ENCODE data around the gene CCDC81.
"Not testable (repeated sequence)": the region's sequence is repeated elsewhere in the genome, so short reads cannot be mapped to it uniquely, and the experiment has no call there.

The CCDC81 gene

DNA sequence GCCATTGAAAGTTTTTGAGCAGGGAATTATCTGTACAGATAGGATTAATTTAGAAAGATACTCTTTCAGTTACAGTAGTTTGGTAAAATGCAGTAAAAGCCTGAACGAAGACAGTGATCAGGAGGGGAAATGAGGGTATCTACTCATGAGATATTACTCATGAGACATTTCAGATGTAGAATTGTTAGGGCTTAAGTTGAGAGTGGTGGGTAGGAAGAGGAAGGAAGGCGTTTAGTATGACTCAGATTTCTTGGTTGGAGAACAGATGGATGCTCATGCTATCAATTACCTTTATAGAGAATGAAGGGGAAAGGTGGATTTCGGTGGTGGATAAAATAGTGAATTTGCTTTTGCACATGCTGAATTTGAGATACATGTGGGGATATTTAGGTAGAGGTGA lies 15.8 kb downstream of the CCDC81 start:
- DNase-seq = no peak

DNA sequence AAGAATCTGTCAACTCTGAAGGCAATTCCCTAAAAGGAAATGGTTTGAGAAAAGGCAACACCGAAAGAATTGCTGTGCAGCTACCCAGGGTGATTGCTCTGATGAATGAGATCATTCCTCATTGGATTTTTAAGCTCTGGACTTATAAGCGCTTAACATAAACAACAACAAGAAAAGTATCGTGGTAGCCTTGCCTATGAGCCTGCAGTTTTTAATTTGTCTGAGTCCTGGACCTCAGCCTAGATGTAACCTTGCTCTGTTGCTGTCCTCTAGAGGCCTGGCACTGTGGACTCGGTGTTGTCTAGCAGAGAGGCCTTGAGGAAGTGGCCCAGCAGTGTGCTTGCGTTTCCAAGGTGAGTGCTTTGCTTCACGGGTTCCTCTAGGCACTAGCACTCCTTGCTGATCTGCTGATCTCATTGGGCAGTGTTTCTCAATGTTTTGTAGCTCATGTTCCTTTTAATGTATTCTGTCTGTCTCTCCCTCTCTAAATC lies 20.4 kb downstream of the CCDC81 start:
- peak; percentile 82 for DNase-seq

DNA sequence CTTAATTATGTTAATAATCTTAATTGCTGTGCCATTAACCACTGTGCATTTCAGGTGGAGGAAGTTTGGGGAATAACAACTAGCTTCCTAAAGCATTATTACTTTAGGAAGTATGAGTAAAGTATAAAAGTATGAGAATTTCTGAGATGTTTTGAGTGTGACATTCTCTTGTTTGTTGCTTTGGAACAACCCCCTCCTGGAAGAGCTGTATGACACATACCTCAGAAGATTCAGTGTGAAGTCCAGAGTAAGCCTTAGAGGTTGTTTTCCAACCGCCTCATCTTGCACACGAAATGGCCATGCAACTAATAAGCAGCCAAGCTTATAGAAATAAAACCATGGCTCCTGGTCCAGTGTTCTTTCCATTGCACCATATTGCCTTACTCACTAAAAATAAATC lies 21.7 kb downstream of the CCDC81 start:
- DNase-seq = no peak

DNA sequence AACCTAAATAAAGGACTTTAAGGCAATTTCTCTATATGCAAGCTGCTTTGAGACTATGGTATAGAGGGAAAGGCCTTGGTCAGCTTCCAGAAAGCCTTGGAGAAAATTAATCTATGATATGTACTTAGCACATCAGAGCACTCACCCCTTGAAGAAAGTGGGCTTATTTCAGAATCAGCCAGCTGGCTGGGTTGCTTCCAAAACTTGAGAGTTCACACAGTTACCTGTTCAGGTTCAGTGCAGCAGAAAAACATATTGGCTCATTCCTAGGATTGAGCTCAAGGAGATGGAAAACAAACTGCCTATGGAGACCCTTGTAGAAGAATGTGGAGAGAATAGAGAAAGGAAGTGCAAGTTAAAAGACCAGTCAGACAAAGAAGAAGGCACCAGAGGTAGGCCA lies 22.7 kb downstream of the CCDC81 start:
- DNase-seq = no peak

DNA sequence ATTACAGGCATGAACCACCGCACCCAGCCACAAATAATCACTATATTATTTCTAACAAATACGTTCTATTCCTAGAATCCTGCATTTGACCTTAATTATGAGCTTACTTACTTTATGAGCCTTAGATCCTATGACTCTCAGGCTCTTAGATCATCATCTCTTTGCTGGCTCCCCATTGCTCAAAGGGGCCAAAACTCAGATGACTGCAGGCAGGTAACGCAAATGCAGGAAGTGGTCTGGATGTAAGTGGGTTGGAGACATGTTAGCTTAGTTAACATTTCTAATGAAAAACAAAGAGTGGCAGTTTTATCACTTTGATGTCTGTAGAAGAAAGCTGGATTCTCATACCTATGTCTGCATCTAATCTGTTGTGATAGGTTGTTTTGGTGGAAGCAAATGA lies 23.4 kb downstream of the CCDC81 start:
- DNase-seq = no peak

DNA sequence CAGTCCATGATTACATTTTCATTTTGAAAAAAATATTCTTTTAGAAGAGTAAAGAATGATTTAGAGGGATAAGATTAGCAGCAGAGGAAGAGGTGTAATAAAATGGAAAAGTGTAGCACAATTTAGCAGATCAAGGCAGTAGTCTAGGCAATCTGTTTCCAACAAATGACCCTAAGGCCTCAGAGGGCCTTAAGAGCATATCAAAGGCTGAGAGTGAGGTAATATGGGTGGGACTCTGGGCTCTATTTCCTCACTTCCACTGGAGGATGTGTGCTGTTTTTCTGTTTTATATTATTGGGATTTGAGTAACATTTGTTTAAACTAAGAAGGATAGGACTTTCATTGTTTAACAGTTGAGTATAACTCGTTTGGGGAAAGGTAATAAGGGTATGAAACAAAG lies 28.8 kb downstream of the CCDC81 start:
- DNase-seq = no peak

DNA sequence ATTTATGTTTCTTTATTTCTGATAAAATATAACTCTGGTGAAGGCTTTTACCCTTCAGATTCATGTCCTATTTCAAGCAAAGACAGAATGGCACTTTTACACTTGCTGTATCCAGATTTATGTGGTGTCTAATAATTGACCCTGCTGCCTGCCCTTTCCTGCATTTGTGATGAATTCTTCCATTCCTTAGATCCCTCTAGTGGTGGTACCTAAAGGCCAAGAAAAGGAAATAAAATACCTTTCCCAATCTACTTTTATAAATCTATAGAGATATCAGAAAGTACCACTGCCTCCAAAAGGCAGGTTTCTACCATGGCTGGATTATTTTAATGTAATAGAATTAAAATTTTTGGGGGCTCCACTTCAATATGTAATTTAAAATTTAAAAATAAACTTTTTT lies 34.2 kb downstream of the CCDC81 start:
- DNase-seq = no peak

DNA sequence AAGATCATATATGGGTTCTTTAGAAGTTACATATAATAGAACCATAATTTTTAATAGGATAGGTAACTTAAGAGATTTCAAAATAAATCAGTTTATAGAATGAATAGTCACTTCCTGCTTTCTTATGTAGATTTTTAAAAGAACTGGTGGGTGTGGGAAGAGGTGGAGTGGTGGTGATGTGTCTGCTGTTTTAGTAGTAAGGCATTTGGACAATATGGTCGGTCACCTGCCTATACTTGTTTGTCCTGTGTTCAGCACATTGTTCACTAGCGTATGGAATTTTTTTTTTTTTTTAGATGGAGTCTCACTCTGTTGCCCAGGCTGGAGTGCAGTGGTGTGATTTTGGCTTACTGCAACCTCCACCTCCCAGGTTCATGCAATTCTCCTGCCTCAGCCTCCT lies 39.3 kb downstream of the CCDC81 start:
- no peak for DNase-seq

DNA sequence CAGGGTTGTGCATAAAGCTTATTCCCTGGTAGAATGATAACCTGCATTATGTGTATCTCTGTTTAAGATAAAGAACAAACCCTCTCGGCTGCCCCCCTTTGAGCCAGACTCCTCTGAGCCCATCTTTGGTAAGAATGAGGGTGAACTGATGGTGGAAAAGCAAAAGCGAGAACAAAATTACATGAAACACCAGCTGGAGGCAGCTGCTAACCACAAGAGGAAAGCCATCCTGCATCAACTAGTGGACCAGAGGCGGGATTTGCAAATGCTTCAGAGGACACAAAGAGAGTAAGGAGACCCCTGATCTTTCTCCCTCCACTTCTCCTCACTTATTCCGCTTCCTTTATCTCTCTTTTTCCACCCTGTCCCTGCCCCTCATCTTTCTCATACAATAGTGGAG lies 40.3 kb downstream of the CCDC81 start:
- no peak for DNase-seq

DNA sequence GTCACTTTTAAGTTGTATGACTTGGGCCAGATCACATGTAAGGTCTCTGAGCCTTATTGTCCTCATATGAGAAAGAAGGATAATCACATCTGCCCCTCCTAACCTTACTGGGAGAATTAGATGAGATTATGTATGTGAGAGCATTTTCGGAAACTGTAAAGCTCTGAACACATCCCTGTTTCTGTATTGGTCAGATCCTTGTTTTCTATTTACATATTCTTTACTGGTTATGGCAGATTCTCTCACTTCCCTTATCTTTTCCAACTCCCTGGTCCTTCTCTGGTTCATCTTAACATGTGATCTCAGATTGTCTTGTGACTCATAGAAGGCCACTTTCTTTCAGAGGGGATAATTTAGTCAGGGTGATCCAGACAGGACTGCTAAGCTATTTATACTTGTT lies 41.8 kb downstream of the CCDC81 start:
- no peak for DNase-seq

DNA sequence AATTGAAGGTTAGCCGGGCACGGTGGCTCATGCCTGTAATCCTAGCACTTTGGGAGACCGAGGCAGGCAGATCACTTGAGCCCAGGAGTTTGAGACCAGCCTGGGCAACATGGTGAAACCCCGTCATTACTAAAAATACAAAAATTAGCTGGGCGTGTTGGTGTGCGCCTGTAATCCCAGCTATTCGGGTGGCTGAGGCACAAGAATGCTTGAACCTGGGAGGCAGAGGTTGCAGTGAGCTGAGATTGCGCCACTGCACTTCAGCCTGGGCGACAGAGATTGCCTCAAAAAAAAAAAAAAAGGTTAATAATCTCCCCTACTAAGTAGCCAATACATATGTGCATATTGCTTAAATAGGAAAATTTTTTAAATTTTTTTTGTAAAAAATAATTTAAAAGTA lies 42.3 kb downstream of the CCDC81 start:
- DNase-seq = not testable (repeated sequence)

DNA sequence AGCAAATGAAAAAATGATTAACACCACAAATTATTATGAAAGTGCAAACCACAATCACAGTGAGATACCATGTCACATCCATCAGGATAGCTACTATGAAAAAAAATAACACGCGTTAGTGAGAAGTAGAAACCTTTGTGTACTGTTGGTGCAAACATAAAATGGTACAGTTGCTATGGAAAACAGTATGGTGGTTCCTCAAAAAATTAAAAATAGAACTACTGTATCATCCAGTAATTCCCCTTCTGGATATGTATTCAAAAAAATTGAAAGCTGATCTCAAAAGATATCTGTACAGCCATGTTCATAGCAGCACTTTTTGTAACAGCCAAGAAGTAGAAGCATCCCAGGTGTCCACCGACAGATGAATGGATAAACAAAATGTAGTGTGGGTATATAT lies 43.4 kb downstream of the CCDC81 start:
- no peak for DNase-seq

DNA sequence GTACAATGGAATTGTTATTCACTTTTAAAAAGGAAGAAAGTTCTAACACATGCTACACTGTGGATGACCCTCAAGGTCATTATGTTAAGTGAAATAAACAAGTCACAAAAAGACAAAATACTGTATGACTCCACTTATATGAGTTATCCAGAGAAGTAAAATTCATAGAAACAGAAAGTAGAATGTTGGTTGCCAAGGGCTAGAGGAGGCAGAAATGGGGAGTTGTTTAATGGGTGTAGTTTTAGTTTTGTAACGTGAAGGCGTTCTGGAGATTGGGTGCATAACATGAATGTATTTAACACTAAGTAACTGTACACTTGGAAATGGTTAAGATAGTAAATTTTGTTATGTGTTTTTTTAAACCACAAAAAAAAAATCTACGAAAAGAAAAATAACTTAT lies 43.8 kb downstream of the CCDC81 start:
- DNase-seq = no peak

DNA sequence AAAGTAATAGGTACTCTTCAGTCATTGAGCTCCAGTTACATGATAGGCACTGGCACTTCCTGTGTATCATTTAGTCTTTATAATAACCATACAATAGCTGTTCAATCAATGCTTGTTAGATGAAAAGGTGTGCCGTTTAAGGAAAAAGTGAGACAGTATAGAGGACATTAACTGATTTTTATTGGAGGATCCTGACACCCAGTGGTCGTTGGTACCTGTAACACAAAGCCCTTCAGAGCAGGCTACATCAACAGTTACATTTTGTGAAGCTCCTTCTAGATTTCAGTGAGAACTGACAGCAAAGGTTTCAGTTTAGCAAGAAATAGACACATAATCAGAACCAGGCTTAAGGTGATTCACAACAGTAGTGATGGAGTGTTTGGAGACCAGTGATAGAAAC lies 44.2 kb downstream of the CCDC81 start:
- no peak for DNase-seq

DNA sequence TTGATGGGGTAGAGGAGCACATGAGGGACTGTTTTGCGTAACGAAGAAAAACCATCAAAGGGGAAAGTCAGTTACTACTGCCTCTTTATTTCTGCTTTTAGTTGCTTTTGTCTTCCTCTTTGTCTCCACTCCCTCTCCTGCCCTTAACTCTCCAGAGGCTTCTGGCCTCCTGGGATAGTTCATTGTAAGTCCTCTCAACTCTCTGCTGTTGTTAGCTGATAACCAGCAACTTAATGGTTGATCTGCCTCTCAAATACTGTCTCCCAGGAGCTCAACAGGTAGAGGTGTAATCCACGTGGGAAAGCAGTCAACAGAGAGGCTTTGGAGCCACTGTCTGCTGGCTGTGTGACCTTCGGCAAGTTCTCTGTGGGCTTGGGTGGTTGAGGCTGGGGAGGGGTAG lies 47.3 kb downstream of the CCDC81 start:
- DNase-seq = no peak

DNA sequence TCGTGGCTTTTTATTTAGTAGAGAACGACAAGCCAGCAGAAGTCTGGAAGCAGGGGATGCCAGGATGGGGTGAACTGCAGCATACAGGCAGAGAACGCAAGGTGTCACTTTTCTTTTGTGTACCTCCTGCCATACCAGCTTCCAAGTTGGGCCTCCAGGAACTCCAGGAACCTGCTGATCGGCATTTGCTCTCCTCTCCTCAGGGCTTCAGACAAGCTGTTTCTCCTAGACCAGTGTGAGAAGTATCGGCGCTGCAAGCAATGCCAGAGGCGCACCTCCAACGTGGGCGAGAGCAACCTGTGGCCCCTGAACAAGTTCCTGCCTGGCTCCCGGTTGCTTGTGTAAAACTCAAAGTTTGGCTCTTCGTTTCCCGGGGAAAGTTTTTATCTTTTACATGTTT lies 47.7 kb downstream of the CCDC81 start:
- no peak for DNase-seq

DNA sequence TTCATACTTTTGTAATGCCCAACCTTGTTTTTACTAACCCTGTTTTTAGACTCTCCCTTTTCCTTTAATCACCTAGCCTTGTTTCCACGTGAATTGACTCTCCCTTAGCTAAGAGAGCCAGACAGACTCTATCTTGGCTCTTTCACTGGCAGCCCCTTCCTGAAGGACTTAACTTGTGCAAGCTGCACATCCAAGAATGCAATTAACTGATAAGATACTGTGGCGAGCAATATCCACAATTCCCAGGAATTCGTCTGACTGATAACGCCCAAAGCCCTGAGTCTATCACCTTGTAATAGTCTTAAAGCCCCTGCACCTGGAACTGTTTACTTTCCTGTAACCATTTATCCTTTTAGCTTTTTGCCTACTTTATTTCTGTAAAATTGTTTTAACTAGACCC lies 48.8 kb downstream of the CCDC81 start:
- DNase-seq = peak; percentile 64

DNA sequence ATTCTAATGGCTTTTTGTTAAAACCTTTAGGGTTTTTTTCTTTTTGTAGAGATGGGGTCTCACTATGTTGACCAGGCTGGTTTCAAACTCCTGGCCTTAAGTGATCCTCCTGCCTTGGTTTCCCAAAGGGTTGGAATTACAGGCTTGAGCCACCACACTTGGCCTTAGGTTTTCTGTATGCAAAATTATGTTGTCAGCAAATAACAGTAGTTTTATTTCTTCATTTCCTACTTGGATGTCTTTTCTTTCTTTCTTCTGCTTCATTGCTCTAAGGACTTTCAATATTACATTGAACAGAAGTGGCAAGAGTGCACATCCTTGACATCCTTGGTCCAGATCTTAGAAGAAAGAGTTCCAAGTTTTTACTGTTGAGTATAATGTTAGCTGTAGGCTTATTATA lies 52.8 kb downstream of the CCDC81 start:
- DNase-seq = no peak

DNA sequence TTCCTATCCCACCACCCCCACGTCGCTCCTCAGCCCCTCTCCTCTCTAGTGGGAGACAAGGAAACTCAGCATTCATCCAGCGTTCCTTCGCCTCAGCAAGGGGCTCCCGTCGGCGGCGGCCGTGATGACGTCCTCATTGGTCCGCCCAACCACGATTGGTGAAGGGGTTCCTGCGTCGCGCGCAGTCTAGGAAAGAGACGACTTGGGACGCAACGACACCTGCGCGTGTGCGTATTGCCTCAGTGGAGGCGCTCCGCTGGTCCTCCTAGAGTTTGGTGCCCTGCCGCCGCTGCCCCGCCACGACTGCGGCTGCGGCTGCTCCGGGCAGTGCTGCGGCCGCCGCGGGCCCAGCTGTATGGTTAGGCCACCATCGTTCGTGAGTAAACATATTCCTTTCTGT lies 56.6 kb downstream of the CCDC81 start:
- no peak for DNase-seq

DNA sequence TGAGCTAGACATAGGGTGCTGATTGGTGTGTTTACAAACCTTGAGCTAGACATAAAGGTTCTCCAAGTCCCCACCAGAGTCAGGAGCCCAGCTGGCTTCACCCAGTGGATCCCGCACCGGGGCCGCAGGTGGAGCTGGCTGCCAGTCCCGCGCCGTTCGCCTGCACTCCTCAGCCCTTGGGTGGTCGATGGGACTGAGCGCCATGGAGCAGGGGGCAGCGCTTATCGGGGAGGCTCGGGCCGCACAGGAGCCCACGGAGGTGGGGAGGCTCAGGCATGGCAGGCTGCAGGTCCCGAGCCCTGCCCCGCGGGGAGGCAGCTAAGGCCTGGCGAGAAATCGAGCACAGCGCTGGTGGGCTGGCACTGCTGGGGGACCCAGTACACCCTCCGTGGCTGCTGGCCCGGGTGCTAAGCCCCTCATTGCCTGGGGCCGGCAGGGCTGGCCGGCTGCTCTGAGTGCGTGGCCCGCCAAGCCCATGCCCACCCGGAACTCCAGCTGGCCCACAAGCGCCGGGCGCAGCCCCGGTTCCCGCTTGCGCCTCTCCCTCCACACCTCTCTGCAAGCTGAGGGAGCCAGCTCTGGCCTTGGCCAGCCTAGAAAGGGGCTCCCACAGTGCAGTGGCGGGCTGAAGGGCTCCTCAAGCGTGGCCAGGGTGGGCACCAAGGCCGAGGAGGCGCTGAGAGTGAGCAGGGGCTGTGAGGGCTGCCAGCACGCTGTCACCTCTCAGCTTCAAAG lies 58.8 kb downstream of the CCDC81 start:
- DNase-seq = not testable (repeated sequence)

DNA sequence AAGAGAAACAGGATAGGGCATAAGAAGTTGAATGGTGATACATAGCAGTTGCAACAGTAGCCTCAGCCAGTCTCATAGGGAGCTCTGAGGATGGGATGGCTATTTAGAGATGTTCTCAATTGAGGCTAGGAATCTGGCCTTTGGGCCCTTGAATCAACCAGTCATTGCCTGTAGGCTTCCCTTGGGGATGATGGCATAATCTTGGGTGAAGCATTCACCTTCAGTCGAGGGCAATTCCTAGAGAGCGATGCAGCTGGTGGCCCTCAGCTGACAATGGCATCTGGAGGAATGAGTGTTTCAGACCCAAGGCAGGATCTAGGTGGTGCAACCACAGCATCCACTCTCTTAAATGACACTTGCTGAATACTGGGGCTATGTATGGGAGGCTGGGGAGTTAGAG lies 61.0 kb downstream of the CCDC81 start:
- no peak for DNase-seq

DNA sequence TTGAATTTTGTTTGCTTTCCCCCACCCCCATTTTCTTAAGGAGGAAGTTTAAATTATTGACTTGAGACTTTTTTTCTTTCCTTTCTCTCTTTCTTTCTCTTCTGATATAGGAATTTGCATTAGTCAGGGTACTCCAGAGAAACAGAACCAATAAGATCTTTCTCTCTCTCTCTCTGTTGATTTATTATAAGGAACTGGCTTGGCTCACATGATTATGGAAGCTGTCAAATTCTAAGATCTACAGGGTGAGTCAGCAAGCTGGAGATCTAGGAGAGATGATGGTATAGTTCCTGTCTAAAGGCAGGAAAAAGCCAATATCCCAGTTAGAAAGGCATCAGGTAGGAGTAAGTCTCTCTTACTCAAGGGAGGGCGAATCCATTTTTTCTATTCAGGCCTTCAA lies 64.0 kb downstream of the CCDC81 start:
- DNase-seq = no peak

DNA sequence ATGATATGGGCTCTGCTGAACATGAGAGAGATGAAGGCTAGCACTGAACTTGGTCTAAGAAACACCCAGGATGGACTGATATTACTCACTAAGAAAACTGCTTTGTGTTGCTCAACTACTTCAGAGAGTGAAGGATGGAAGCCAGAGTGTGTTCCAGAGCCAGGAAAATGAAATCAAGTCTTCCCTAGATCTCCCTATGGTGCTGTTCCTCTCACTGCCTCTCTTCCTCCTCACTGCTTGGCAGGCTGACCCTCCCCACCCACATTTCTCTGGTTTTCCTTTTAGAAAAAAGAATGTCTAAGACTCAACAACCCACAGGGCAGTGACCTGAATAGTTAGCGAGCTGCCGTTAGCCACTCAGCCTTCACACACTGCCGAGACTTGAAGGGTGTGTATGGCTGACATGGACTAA lies 65.6 kb downstream of the CCDC81 start:
- DNase-seq = no peak

DNA sequence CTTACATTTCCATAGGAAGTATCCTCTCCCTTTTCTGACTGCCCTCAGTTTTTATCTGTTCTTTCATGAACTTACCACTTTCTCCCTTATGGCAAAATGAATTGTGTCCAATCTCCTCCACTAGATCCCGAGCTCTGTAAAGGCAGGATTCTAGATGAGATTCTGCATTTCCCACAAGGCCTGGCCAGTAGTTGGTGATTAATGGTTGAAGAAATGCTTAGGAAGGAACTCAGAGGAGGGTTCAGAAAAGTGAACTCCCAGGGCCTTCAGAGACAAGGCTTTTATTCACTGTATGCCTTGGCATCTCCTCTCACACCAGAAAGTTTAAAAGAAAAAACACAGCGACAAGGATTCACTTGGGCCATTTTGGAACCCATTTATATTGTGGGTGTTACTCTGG lies 66.2 kb downstream of the CCDC81 start:
- no peak for DNase-seq

DNA sequence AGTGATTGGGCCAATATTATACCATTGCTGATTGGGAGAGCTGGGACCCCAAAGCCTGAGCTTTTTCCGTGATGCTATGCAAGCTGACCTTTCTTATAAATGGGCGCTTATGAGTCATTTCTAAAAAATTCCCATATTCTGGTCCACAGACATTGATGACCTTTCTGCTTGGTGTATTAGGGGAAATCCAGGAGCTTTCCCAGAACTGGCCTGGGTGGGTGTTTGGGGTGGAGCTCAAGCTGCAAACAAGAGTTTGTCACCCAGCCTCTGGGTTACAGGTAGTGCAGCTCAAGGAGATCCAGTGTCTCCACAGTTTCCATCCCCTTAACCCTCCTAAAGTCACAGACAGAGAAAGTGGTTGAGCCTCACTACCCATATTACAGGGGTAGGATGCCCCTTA lies 67.7 kb downstream of the CCDC81 start:
- DNase-seq = no peak

Data from islet precursor cell (in vitro differentiated cells).